ENCODE measurements around the gene LAMB3. TPM values are rescaled to one million over a fixed set of nuclear protein-coding genes. Genes with fewer than 3 reads are reported as not detected.

LAMB3 gene
- total RNA-seq, 1 experiment from 2014 or later: 70.2 TPM

GRCh38 chr1:209635850-209636249 is 16.4 kb downstream of the LAMB3 start:
- Histone ChIP-seq H3K9ac (ENCODE audit: low read length) (no peak overlapping the region), H4K20me1 (ENCODE audit: insufficient read depth) (no peaks in the 10 kb centered on the region), H3K9me2 (ENCODE audit: insufficient read depth) (no peaks in the 10 kb centered on the region), H3K4me3 (replicated peaks in 1 of 2; ENCODE audit: low read depth in 1 of 2, low read length in 2 of 2) (no peak overlapping the region), H3K27me3 (ENCODE audit: insufficient read depth, low read length) (no peaks in the 10 kb centered on the region), H3K36me3 (ENCODE audit: control insufficient read depth in 1 of 2, insufficient read depth in 2 of 2, low read length in 2 of 2) (peaks cover 2 to 8% of the 10 kb centered on the region in 2 experiments; a peak in 2 of 4 replicates), H3K79me2 (ENCODE audit: insufficient read depth, low read length) (no peaks in the 10 kb centered on the region), H3K9me3 (ENCODE audit: control insufficient read depth in 1 of 2, insufficient read depth in 1 of 2, low read depth in 1 of 2, low read length in 2 of 2) (no peaks in the 10 kb centered on the region), H3K27ac (ENCODE audit: low read depth, low read length) (no peak overlapping the region), H3K4me1 (ENCODE audit: control insufficient read depth in 1 of 2, insufficient read depth in 2 of 2, low read length in 2 of 2) (no peaks in the 10 kb centered on the region), H2AFZ (ENCODE audit: low read depth, low read length, poor library complexity, severe bottlenecking) (no peak overlapping the region), H3K4me2 (ENCODE audit: low read length) (no peak overlapping the region)
- intact Hi-C loops (cut with micrococcal nuclease): no loop called here
- no peak for ATAC-seq
- BruUV-seq (replicated peaks): no TSS peak
- no peak for DNase-seq (ENCODE audit: low read depth, low spot score)
- ChIA-PET RAD21 (ENCODE audit: low non-redundant PET in 1 of 2, low total read pairs in 2 of 2, uncharacterized antibody in 2 of 2, unreplicated experiment in 2 of 2) (no interaction called here), CTCF (no interaction called here), POLR2A (no interaction called here)
- TF ChIP-seq CBX3 (IDR thresholded peaks at IDR 0.05; ENCODE audit: low read depth) (no peak), EZH2phosphoT487 (IDR thresholded peaks at IDR 0.05; ENCODE audit: borderline replicate concordance) (no peak), MAX (IDR thresholded peaks at IDR 0.05) (no peak), SP1 (IDR thresholded peaks at IDR 0.05; ENCODE audit: low read depth) (no peak), CEBPB (IDR thresholded peaks at IDR 0.05; ENCODE audit: low read depth) (no peak), POLR2A (IDR thresholded peaks at IDR 0.05; ENCODE audit: borderline replicate concordance, extremely low read depth, insufficient read depth, insufficient read length) (no peak), RAD21 (IDR thresholded peaks at IDR 0.05; ENCODE audit: low read depth) (no peak), YY1 (IDR thresholded peaks at IDR 0.05; ENCODE audit: extremely low read depth, insufficient replicate concordance, low read depth, low read length) (no peak), ZFX (IDR thresholded peaks at IDR 0.05) (no peak), ZNF274 (IDR thresholded peaks at IDR 0.05; ENCODE audit: low read depth, low read length) (no peak), POLR2AphosphoS5 (IDR thresholded peaks at IDR 0.05; ENCODE audit: low read depth, low read length) (no peak), SIN3A (IDR thresholded peaks at IDR 0.05; ENCODE audit: low read depth) (no peak)
- TF ChIP-seq, protein P1, sequence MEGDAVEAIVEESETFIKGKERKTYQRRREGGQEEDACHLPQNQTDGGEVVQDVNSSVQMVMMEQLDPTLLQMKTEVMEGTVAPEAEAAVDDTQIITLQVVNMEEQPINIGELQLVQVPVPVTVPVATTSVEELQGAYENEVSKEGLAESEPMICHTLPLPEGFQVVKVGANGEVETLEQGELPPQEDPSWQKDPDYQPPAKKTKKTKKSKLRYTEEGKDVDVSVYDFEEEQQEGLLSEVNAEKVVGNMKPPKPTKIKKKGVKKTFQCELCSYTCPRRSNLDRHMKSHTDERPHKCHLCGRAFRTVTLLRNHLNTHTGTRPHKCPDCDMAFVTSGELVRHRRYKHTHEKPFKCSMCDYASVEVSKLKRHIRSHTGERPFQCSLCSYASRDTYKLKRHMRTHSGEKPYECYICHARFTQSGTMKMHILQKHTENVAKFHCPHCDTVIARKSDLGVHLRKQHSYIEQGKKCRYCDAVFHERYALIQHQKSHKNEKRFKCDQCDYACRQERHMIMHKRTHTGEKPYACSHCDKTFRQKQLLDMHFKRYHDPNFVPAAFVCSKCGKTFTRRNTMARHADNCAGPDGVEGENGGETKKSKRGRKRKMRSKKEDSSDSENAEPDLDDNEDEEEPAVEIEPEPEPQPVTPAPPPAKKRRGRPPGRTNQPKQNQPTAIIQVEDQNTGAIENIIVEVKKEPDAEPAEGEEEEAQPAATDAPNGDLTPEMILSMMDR (IDR thresholded peaks at IDR 0.05 in 2 of 3, conservative IDR thresholded peaks at IDR 0.05 in 1 of 3; ENCODE audit: borderline replicate concordance in 1 of 3, insufficient read depth in 1 of 3, low read depth in 2 of 3, low read length in 2 of 3): no peak
- TF ChIP-seq, protein P2, sequence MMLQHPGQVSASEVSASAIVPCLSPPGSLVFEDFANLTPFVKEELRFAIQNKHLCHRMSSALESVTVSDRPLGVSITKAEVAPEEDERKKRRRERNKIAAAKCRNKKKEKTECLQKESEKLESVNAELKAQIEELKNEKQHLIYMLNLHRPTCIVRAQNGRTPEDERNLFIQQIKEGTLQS (IDR thresholded peaks at IDR 0.05): no peak
